C4-2B (cell line): ENCODE data around the gene RIMKLA.

ENCODE experiments used
- CTCF ChIP-seq: fragments of 450-650 bp; conservative IDR thresholded peaks from 2 replicates; pipeline ENCODE4 v1.5.1; 2017; ENCODE audit warnings: mild to moderate bottlenecking
- ZFX ChIP-seq: fragments of 450-650 bp; IDR thresholded peaks from 2 replicates; pipeline ENCODE4 v1.6.1; 2017

GRCh38 chr1:42348498-42348897 is 32.1 kb upstream of the RIMKLA start:
- TF ChIP-seq CTCF (no peak), ZFX (no peak)
